ENCODE data around the gene ATP5F1A.
"Not testable (repeated sequence)": the region's sequence is repeated elsewhere in the genome, so short reads cannot be mapped to it uniquely, and the experiment has no call there.

Gene ATP5F1A

GRCh38 chr18:46047369-46047768 lies 50.7 kb downstream of the ATP5F1A start:
- not testable (repeated sequence) for DNase-seq (ENCODE audit: low read depth in 3 of 3, low spot score in 1 of 3)

DNA sequence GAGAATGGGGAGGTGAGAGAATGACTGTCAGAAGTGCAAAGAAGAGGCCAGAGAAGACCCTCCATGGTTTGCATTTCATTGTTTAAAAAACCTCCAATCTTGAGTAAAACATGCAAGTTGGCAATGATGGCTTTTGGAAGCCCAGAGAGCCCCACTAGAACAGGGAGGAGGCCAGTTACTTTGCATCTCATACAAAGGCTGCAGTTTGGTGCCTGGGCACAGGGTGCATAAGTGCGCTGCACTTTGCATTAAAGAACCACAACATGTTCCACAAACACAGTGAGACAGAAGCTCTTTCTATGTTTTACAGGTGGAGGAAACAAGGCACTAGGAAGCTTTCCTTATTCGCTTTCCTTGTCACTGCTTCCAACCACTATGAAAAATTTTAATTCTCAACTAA lies 51.4 kb downstream of the ATP5F1A start:
- DNase-seq (ENCODE audit: low read depth in 3 of 3, low spot score in 1 of 3): no peak

DNA sequence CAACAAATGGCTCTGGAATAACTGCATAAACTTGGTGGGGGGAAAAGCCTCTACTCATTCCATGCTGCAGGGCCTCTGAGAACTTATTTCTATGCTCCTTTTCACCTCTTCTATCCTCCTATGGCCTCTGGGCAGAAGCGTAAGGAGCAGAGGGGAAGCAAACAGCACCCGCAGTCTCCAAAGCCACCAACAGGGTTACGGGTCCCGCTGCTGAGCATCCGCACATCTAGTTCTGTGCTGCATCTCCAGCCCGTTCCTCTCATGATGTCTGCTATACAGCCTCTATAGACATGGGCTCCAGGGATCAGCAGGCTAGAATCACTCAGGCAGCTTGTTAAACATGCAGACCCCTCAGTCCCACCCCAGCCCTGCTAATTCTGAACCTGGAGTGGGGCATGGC lies 52.0 kb downstream of the ATP5F1A start:
- DNase-seq (ENCODE audit: low read depth in 3 of 3, low spot score in 1 of 3): no peak

DNA sequence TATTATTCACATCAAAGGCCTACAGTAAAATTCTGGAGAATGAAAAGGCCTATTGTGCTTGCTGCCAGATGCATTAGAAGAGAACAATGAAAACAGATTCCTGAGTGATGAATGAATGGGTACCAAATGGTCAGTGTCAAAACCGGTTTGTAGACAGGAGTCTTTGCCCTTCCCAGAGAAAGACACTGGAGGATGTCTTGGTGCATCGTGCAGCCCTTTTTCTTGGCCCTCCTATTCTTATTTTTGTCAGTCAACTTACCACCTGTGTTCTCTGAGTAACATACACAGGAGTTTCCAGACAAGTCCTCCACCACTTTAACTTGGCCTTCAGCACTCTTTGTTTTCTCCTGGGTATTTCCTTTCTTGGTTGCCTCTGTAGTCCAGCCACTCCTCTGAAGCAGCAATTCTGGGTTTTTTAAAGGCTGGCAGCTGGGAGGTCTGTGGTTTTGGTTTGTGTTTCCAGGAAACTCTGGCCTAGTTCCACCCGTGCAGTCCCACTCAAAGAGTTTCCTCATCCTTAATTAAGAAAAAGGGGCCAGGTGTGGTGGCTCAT lies 55.4 kb downstream of the ATP5F1A start:
- DNase-seq (ENCODE audit: low read depth in 3 of 3, low spot score in 1 of 3): no peak

DNA sequence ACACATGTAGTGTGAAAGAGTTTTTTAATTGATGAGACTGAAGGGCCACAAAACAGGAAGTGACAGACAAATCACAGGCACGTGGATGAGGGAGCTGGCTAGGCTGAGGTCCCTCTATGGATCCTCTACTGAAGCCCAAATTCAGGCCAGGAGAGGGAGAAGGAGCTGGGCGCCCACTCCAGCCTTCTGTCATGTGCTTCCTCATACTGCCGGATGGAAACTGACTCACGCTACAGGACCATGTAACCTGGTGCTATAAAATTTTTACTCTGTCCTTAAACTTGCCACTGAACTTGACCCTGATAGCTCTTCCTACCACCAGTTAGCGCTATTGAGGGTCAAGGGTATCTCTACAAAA lies 57.4 kb downstream of the ATP5F1A start:
- no peak for DNase-seq (ENCODE audit: low read depth in 3 of 3, low spot score in 1 of 3)

DNA sequence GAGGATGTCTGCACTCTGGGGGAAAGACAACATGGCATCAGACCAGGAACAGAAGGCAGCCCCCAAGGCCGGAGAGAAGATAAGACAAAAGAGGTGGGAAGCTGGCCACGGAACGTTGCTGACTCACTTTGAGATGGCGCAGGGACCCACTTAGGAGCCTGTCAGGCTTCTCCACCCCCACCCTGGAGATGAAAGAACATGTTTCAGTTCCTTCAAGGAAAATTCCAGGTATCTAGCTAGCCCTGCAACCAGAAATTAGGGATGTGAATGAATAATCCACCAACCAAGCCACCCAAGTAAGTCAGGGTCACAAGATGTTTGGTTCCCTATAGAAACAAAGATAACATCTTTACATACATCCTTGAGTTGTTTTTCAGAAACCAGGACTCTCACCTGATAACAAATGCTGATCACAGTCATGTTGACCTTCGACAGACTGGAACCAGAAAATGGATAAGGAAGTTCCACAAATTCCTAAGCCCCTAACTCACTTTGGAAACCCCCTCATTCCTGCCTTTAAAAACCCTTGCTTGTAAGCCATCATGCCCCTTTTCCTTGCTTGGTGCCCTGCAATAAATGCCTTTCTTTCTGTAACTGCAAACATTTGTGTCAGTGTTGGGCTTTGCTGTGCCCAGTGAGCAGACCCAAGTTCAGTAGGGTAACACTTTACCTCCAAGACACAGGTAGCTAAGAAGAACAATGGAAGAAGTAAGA lies 57.9 kb downstream of the ATP5F1A start:
- DNase-seq (ENCODE audit: low read depth in 3 of 3, low spot score in 1 of 3): no peak

DNA sequence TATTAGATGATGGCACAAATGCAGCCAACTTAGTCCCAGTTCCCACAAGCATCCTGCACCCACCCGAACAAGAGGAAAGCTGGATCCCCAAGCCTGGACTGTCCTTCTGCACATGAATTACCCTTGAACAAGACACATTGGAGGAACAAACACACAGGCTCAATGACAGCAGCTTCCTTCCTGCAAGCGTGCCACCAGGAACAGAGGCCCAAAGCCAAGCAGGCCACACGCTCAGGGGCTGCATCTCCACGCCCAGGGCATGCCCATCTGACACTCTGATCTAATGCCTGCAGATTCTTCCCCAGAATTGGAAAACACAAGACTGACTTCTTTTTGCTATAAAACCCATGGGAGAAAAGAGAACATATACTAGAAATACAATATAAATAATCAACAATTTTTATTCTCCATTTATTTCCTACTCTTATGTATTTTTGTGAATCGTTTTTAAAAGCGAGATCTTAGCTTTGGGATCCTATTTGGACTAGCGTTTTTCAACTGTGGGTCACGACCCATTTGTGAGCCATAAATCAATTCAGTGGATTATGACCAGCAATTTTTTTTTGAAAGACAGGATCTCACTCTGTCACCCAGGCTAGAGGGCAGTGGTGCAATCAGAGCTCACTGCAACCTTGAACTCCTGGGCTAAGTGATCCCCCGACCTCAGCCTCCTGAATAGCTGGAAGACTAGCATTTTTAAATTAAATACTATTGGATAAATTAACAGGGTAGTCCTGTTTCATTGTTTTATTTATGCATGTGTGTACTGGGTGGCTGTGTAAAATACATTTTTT lies 60.4 kb downstream of the ATP5F1A start:
- DNase-seq (ENCODE audit: low read depth in 3 of 3, low spot score in 1 of 3): no peak

DNA sequence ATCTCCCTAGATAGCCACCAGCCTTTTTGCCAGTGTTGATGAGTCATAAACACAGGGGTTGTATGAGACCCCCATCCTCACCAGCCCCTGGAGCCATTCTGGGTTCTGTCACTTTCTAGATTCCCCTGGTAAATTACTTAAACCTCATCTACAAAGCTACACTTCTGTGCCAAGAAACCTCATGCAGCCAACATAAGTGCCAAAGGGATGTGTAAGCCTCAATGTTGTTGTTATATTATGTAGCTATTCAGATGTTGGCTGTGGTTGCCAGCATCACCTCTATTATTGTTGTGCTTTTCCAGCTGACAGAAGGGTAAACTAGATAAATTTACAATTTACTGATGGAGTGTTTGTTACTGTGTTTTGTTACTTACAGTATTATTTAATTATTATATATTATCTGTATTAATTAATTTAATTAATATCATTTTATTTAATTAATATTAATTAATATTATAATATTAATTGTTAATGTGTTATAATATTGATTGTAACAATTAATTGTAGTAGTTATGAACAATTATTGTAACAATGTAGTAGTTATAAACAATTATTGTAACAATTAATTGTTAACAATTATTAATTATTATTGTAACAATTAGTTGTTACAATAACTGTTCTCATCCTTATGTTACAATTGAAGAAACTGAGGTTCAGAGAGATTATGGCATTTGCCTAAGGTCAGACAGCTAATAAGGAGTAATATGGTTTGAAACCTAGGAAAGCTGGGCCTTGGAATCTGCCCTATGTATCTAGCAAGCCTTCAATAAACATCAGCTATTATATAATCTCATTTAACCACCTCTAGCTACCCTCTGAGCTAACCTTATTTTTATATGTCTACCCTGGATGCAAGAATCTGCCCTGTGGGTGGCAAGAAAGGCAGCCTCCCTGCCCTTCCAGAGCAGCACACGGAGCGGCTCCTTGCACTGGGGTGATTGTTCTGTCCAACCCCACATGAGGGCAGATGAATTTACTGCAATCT lies 62.1 kb downstream of the ATP5F1A start:
- no peak for DNase-seq (ENCODE audit: low read depth in 3 of 3, low spot score in 1 of 3)

DNA sequence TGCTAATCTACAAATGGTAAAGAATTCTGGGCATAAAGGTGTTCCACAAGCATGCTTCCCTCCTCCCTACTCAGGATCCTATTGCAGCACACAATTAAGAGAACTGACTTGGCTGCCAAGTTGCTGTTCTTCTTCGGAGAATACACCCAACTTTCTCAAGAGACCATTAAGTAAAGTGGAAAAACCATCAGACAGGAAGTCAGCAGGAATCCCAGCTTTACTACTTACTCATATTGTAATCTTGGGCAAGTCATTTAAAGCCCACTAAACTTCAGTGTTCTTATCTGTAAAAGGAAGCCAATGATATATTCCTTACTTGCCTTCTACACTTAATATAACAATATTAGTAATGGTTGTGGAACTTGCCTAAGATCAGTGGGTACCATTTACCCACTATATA lies 63.9 kb downstream of the ATP5F1A start:
- no peak for DNase-seq (ENCODE audit: low read depth in 3 of 3, low spot score in 1 of 3)

- DNase-seq (ENCODE audit: low read depth in 3 of 3, low spot score in 1 of 3): no peak
Measured at GRCh38 chr18:46031741-46032140, 66.4 kb downstream of the ATP5F1A start.

Measured in stimulated activated CD4-positive, alpha-beta T cell treated with anti-CD3 and anti-CD28 coated beads, TNF-alpha, amount 100 ng/mL, for 1 hour (primary cell).